HG02623 (cell line): ENCODE data around the gene STK32B.

Experiments
- ATAC-seq: cut with Tn5 transposase; IDR thresholded peaks from one replicate; pipeline ENCODE4 v1.9.1; 2021; ENCODE audit warnings: moderate library complexity; ENCODE audit not compliant: unreplicated experiment

Gene STK32B

GRCh38 chr4:5029447-5029846 is 21.8 kb upstream of the STK32B start:
- ATAC-seq = no peak

GRCh38 chr4:5030221-5030620 is 21.1 kb upstream of the STK32B start:
- ATAC-seq = no peak

GRCh38 chr4:5030927-5031326 is 20.4 kb upstream of the STK32B start:
- no peak for ATAC-seq

DNA sequence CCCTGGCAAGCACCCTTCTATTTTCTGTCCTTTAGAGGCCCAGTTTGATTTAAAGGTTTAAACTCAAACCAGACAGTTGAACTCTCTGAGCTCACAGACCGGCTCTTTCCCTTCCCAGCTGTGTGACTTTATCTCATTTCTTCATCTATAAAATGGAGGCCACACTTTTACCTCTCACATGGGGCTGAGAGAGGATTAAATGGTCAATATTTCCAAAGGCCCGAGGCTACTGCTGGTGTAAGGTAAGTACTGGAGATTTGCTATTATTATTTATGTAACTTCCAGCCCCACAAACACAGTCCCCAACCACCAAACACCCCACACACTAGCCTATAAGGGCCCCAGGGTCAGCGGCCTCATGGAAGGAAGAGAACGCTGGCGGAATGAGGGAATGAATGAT is 18.5 kb upstream of the STK32B start:
- ATAC-seq = no peak

GRCh38 chr4:5033281-5033841 is 17.9 kb upstream of the STK32B start:
- no peak for ATAC-seq

- no peak for ATAC-seq
Measured at GRCh38 chr4:5034206-5034605, 17.1 kb upstream of the STK32B start.

GRCh38 chr4:5036239-5036638 is 15.0 kb upstream of the STK32B start:
- no peak for ATAC-seq

DNA sequence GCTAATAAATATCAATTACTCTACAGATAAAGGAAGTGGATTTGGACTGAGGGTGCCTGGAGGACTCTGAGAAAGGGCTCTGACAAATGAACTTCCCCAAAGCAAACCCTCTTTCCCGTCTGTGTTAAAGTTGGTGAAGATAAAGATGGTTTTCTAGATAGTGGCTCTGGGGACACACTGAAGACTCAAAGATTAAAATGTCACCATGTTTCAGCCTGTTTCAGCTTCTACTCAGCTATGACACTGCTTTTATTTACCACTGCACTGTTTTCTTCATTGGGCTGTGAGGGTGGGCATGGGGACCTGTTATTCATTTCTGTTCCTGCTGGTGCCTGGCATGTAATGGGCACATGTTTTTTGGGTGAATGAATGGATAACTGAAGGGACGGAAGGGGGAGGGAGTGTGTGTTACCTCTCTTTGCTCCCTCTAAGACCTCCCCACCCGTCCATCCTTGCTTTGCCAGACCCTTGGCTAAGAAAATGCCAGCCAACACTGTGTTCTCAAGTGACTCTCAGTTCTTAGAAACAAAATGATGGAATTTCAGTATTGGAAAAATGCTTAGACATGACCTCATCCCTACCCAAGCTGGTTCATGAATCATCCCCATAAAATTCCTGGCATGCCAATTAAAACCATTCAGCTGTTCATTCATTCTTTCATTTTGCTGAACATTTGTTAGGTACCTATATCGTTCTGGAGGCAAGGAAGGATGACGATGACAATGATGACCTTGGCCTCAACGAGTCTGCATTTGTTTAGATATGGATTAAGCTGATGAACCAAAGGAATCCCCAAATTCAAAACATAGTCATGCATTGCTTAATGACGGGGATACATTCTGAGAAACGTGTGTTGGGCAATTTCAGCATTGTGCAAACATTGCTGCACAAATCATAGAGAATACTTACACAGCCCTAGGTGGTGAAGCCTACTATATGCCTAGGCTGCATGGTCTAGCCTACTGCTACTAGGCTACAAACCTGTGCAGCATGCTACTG is 13.4 kb upstream of the STK32B start:
- no peak for ATAC-seq

DNA sequence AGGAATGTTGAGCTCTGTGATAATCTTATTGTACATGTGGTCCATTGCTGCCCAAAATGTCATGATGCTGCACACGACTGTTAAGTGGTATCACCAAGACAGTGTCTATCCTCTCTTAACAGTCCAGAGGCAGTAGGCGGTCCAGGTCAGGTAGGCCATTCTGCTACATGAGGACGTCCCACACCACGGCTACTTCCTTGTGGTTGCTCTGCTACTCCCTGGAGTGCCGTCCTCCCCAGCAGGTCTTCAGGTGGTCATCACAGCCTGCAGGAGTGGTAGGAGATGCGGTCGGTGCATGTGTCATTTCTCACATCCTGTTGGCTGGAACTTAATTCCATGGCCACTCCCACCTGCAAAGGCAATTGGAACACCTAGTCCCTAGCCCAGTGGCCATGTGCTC is 11.5 kb upstream of the STK32B start:
- ATAC-seq = no peak

- no peak for ATAC-seq
Measured at GRCh38 chr4:5040856-5041620, 10.2 kb upstream of the STK32B start.

DNA sequence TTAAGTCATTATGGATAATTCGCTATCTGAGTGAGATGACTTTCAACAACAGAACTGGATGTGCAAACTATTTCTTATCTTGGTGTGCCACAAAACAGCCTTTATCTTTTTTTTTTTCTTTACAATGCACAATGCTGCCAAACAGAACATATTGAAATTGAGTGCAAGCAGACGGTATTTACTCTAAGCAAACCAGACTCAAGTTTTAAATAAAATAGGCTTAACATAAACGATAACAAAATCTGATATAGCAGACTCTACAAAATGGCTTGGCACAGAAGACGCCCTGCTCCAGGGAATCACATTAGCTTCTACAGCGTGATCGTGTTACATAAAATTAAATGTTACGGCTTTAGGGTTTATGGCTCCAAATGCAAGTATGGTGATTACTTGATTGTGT is 9.6 kb upstream of the STK32B start:
- no peak for ATAC-seq

DNA sequence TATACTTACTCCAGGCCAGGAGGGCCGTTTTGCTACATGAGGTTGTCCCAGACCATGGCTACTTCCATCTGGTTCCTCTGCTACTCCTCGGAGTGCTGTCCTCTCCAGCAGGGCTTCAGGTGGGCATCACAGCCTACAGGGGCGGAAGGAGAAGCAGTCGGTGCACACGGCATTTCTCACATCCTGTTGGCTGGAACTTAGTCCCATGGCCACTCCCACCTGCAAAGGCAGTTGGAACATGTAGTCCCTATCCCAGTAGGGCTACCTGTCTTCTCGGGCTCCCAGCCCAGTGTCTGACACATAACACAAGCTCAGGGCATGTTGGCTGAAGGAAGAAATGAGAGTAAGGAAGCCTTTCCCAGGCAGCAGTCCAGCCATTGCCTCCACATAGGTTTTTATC is 7.7 kb upstream of the STK32B start:
- ATAC-seq = no peak

DNA sequence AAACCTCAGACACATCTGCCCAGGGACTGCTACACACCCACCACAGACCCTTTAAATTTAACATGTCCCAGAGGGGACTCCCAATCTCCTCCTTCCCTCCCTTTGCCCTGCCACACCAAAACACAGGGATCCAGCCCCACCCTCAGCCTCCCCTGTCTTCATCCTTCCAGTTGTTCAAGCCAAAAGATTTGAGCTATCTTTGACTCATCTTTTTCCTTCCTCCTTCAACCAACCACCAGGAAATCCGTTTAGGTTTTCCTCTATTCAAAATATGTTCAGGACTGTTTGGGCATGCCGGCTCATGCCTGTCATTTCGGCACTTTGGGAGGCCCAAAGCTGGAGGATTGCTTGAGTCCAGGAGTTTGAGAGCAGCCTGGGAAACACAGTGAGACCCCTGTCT is 6.9 kb upstream of the STK32B start:
- no peak for ATAC-seq

DNA sequence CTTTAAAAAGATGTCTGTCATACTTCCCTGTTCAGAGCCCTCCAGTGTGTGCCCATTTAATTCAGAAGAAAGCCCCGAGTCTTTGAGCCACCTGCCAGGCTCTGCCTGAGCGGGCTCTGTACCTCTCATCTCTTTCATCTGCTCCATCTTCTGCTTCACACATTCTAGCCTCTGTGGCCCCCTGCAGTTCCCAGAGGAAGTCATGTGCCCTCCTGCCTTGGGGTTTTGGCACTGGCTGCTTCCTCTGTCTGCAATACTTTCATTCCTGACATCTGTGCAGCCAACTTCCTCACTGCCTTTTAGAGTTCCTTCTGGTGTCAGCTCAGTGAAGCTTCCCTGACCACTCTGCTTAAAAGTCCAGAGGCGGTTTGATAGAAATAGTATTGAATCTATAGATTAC is 6.2 kb upstream of the STK32B start:
- no peak for ATAC-seq

DNA sequence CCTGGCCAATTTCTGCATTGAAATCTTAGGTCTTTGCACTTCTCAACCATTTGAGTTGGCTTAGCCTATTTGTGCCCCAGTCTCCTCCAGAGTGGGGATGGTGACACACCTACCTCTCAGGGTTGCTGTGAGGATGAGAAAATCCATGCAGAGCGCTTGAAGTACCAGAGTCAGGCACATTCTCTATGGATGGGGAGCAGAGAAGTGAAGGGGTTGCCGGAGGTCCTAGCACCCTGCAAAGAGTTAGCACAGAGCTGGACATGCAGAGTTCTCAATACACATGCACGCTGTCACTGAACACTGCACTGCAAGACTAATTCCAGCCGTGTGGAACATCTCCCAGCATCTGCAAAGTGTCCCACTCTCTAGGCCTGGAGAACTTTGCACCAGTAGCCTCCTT is 2.6 kb upstream of the STK32B start:
- ATAC-seq = no peak

DNA sequence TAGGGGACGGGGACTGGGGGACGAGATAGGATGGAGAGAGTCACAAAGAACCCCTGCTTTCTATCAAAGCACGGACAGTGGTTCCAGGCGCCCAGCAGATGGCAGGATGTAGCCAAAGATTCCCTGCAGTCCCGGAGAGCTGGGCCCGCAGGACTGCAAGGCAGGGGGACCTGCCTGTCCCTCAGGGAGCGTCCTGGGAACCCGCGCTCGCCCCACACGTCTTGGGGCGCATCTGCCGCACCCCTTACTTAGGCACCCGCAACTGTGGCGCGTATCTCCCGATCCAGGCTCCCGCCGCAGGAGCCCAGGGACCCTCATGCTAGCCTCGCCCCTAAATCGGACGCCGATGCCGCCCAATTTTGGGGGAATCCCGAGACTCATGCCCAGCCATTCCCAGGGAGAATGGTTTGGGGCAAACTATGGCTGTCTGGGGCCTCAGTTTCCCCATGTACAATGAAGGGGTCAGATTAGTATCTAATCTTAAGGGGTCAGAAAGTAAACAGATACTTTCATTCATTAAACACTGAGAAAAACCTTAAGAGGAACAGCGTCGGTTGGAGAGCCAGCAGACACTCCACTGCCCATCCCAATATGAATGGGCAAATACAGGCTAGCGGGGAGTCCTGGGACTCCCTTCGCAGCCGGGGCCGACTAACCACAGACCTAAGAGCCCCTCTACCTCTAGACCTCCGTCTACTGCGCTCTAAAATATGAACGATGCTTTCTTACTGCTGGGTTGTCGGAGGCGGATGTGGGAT is 581 bp upstream of the STK32B start:
- ATAC-seq = no peak

GRCh38 chr4:5052204-5052702 is 973 bp downstream of the STK32B start:
- no peak for ATAC-seq

DNA sequence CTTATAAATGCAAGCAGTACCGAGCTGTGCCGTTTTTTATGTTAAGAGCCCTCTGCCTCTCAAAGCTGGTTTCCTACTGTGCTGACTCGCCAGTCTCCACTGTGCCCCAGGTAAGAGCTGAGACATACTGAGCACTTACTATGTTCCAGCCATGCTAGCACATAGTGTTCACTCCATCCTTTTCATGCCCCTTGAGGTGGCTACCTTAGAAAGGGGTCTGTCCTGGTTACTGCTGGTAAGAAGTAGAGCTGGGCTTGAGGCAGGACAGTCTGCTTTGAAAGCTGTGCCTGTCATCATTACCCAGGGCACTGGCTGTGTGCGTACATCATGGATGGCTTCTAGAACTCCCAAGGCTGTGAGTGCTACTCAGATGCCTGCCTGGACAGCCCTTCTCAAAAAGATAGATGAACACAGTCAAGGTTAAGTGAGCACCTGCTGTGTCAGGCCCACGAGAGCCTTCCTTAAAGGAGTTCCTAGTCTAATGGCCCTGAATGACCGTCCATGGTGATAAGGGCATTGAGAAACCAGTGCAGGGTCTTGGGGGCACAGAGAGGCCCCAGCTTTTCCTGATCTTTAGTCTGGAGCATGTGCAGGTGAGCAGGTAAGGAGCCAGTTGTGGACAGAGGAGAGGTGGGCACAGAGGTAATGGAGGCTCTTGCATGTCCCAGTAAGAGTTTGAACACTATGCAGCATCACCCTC is 1.6 kb downstream of the STK32B start:
- ATAC-seq = no peak

GRCh38 chr4:5054532-5054931 is 3.3 kb downstream of the STK32B start:
- ATAC-seq = no peak

- ATAC-seq = no peak
Measured at GRCh38 chr4:5055411-5055810, 4.1 kb downstream of the STK32B start.
